ENCODE measurements around the gene FOXQ1. TPM values are rescaled to one million over a fixed set of nuclear protein-coding genes. Genes with fewer than 3 reads are reported as not detected.
A peak's percentile ranks its signal among the peaks of the same experiment; 100 is the strongest.

The FOXQ1 gene
- total RNA-seq, 1 donor from 2014 or later, result 0.39 TPM

DNA sequence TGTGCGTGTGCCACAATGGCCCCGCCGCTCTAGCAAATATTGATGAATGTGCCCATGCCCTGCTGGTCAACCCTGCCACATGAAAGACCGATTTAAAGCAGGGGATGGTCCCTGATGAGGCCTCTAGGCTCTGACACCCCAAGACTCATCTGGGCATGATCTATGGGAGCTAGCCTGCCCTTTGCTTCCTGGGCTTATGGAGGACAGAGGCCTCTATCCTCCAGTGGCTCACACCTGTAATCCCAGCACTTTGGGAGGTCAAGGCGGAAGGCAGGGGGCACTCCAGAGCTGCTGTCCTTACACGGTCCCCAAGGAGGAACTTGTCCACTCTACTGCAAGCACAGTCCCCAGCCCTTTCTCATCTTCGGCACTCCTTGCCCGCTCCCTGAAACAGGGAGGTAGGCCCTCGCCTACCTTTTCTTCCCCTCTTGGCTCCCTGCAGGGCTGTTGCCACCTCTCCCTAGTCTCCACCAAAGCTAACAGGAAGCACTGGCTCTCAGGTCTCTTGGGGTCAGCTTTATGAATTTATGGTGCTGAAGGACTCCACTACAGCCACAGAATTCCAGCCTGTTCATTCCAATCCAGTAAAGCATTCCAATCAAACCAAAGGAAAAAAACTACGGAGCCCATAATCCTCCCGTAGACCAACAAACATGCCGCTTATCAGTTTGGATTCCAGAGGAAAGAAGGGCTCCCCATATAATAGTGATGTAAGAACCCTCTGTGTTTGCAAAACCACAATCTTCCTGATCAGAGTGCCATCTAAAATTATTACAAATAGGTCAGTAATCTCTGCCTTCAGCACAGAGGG lies 48.7 kb upstream of the FOXQ1 start:
- Histone ChIP-seq H3K4me1 (ENCODE audit: insufficient read depth, low read length) (no peaks in the 10 kb centered on the region), H3K27me3 (ENCODE audit: insufficient read depth, low read length) (peaks cover 3% of the 10 kb centered on the region), H3K79me2 (ENCODE audit: insufficient read depth, low read length) (no peaks in the 10 kb centered on the region), H4K20me1 (ENCODE audit: insufficient read depth, low read length) (no peaks in the 10 kb centered on the region), H3K4me2 (ENCODE audit: low read length) (no peak overlapping the region), H3K27ac (ENCODE audit: low read depth, low read length) (no peak overlapping the region), H3K36me3 (ENCODE audit: insufficient read depth, low read length) (no peaks in the 10 kb centered on the region), H2AFZ (ENCODE audit: low read depth, low read length) (no peak overlapping the region), H3K9ac (ENCODE audit: low read length) (no peak overlapping the region), H3K9me3 (ENCODE audit: insufficient read depth, low read depth, low read length) (no peaks in the 10 kb centered on the region), H3K4me3 (ENCODE audit: insufficient read depth, low read depth, low read length) (no peak overlapping the region)
- FAIRE-seq (no peak), DNase-seq (ENCODE audit: low read depth) (peak; percentile 6)
- peaks cover 9% of the 10 kb centered on the region for H3K4me1 Mint-ChIP-seq (ENCODE audit: low read depth, unreplicated experiment)
- no peak overlapping the region for H3K4me3 Mint-ChIP-seq (ENCODE audit: unreplicated experiment)
- peaks cover 2% of the 10 kb centered on the region for H3K9me3 Mint-ChIP-seq (ENCODE audit: unreplicated experiment)
- peaks cover 34% of the 10 kb centered on the region for H3K27me3 Mint-ChIP-seq (ENCODE audit: low read depth, unreplicated experiment)
- no peaks in the 10 kb centered on the region for H3K36me3 Mint-ChIP-seq (ENCODE audit: low read depth, unreplicated experiment)
- H3K27ac Mint-ChIP-seq (ENCODE audit: unreplicated experiment), result peak overlapping the region; percentile 77
- TF ChIP-seq, protein P1, sequence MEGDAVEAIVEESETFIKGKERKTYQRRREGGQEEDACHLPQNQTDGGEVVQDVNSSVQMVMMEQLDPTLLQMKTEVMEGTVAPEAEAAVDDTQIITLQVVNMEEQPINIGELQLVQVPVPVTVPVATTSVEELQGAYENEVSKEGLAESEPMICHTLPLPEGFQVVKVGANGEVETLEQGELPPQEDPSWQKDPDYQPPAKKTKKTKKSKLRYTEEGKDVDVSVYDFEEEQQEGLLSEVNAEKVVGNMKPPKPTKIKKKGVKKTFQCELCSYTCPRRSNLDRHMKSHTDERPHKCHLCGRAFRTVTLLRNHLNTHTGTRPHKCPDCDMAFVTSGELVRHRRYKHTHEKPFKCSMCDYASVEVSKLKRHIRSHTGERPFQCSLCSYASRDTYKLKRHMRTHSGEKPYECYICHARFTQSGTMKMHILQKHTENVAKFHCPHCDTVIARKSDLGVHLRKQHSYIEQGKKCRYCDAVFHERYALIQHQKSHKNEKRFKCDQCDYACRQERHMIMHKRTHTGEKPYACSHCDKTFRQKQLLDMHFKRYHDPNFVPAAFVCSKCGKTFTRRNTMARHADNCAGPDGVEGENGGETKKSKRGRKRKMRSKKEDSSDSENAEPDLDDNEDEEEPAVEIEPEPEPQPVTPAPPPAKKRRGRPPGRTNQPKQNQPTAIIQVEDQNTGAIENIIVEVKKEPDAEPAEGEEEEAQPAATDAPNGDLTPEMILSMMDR (IDR thresholded peaks at IDR 0.05; ENCODE audit: insufficient read depth, low read depth, low read length), result no peak
- TF ChIP-seq EZH2 (IDR thresholded peaks at IDR 0.05; ENCODE audit: insufficient read depth, low read length), result no peak

DNA sequence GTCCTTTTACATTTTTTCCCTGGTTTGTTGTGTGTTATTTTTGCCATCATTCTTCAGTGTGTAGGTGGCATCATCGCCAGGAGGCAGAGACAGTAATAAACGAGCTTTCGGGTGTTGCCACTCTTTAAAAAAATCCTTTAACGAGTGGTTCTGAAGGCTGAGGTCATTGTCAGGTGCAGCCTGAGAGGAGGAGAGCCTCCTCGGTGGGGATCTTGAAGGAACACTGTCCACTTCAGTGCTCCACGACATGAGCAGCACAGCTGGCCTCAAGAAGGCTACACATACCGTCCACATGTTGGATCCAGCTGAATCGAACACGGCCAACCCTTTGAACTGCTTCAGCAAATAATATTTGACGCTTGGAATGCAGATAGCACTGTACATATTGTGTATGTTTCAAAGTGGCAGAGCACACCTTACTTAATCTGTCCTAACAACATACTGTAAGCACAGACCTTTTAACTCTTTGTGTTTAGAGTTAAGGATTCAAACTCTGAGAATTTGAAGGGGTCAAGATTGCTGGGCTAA lies 48.0 kb upstream of the FOXQ1 start:
- Histone ChIP-seq H3K36me3 (ENCODE audit: insufficient read depth, low read length) (no peaks in the 10 kb centered on the region), H3K4me2 (ENCODE audit: low read length) (no peak overlapping the region), H3K9me3 (ENCODE audit: insufficient read depth, low read depth, low read length) (no peaks in the 10 kb centered on the region), H2AFZ (ENCODE audit: low read depth, low read length) (no peak overlapping the region), H3K27ac (ENCODE audit: low read depth, low read length) (no peak overlapping the region), H3K4me3 (ENCODE audit: insufficient read depth, low read depth, low read length) (no peak overlapping the region), H3K27me3 (ENCODE audit: insufficient read depth, low read length) (peaks cover 3% of the 10 kb centered on the region), H3K4me1 (ENCODE audit: insufficient read depth, low read length) (no peaks in the 10 kb centered on the region), H4K20me1 (ENCODE audit: insufficient read depth, low read length) (no peaks in the 10 kb centered on the region), H3K79me2 (ENCODE audit: insufficient read depth, low read length) (no peaks in the 10 kb centered on the region), H3K9ac (ENCODE audit: low read length) (no peak overlapping the region)
- no peak overlapping the region for H3K4me3 Mint-ChIP-seq (ENCODE audit: unreplicated experiment)
- TF ChIP-seq EZH2 (IDR thresholded peaks at IDR 0.05; ENCODE audit: insufficient read depth, low read length), result no peak
- TF ChIP-seq, protein P1 (IDR thresholded peaks at IDR 0.05; ENCODE audit: insufficient read depth, low read depth, low read length), result no peak
- no peak for FAIRE-seq
- H3K9me3 Mint-ChIP-seq (ENCODE audit: unreplicated experiment), result peaks cover 2% of the 10 kb centered on the region
- H3K4me1 Mint-ChIP-seq (ENCODE audit: low read depth, unreplicated experiment), result peaks cover 9% of the 10 kb centered on the region
- peaks cover 36% of the 10 kb centered on the region for H3K27me3 Mint-ChIP-seq (ENCODE audit: low read depth, unreplicated experiment)
- DNase-seq (ENCODE audit: low read depth), result no peak
- no peaks in the 10 kb centered on the region for H3K36me3 Mint-ChIP-seq (ENCODE audit: low read depth, unreplicated experiment)
- H3K27ac Mint-ChIP-seq (ENCODE audit: unreplicated experiment), result peak overlapping the region; percentile 77
